Fibroblast of villous mesenchyme (primary cell): ENCODE data around the gene SYNPO. TPM values are rescaled to one million over a fixed set of nuclear protein-coding genes. Genes with fewer than 3 reads are reported as not detected.

Experiments
- DNase-seq: peaks from one replicate; pipeline ENCODE4 v3.0.0-alpha.2; 2010; ENCODE audit warnings: low read depth
- H3K4me3 ChIP-seq: 2 replicates; pipeline ENCODE4 v1.5.1; 2011; ENCODE audit warnings: low read depth, mild to moderate bottlenecking, low read length
- total RNA-seq: library from RNA; depleted of rRNA; stranded (reverse); fragments of >200 nt; gene quantifications from 2 replicates; pipeline ENCODE4 v1.2.3, GENCODE V29; 2012
- TF ChIP-seq, protein P1 (sequence below): IDR thresholded peaks from 2 replicates; pipeline ENCODE4 v1.5.1; 2012; ENCODE audit warnings: low read depth, mild to moderate bottlenecking, low read length; ENCODE audit not compliant: insufficient read depth

SYNPO gene
- total RNA-seq, 1 donor, result 7.3 TPM

DNA sequence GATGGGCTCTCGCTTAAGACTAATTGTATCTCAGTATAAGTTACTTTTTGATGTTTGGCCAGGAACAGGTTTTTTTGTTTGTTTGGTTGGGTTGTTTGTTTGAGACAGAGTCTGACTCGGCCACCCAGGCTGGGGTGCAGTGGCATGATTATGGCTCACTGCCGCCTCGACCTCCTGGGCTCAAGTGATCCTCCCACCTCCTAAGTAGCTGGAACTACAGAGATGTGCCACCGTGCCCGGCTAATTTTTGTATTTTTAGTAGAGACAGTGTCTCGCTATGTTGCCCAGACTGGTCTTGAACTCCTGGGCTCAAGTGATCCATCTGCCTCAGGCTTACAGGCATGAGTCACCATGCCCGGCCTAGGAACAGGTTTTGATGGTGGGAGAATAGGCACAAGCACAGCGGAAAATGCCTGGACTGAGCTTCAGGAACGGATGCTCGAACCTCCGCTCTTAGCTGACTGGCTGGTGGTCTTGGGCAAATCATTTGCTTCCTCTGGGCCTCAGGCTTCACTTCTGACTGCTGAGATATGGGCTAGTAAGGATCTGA lies 11.4 kb upstream of the SYNPO start:
- no peak for DNase-seq
- TF ChIP-seq, protein P1, sequence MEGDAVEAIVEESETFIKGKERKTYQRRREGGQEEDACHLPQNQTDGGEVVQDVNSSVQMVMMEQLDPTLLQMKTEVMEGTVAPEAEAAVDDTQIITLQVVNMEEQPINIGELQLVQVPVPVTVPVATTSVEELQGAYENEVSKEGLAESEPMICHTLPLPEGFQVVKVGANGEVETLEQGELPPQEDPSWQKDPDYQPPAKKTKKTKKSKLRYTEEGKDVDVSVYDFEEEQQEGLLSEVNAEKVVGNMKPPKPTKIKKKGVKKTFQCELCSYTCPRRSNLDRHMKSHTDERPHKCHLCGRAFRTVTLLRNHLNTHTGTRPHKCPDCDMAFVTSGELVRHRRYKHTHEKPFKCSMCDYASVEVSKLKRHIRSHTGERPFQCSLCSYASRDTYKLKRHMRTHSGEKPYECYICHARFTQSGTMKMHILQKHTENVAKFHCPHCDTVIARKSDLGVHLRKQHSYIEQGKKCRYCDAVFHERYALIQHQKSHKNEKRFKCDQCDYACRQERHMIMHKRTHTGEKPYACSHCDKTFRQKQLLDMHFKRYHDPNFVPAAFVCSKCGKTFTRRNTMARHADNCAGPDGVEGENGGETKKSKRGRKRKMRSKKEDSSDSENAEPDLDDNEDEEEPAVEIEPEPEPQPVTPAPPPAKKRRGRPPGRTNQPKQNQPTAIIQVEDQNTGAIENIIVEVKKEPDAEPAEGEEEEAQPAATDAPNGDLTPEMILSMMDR, result no peak
- no peak overlapping the region for H3K4me3 ChIP-seq

DNA sequence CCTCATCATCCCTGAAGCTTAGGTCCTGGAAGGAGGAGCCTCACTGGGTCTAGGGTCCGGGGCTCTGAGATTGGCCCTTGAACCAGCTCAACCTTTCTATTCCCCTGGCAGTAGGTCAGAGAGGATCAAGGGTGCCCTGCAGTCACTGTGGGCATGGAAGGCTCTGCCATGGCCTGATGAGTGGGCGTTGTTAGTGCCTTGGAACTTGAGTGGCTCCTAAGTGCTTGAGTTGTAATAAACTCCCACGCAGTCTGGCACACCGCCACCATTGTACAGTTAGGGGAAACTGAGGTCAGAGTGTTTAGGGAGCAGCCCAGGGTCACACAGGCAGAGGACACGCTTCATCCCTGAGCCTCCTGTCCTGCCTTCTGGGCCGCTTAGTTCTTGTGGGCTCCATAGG lies 10.4 kb upstream of the SYNPO start:
- TF ChIP-seq, protein P1, result no peak
- no peak overlapping the region for H3K4me3 ChIP-seq
- DNase-seq, result no peak

DNA sequence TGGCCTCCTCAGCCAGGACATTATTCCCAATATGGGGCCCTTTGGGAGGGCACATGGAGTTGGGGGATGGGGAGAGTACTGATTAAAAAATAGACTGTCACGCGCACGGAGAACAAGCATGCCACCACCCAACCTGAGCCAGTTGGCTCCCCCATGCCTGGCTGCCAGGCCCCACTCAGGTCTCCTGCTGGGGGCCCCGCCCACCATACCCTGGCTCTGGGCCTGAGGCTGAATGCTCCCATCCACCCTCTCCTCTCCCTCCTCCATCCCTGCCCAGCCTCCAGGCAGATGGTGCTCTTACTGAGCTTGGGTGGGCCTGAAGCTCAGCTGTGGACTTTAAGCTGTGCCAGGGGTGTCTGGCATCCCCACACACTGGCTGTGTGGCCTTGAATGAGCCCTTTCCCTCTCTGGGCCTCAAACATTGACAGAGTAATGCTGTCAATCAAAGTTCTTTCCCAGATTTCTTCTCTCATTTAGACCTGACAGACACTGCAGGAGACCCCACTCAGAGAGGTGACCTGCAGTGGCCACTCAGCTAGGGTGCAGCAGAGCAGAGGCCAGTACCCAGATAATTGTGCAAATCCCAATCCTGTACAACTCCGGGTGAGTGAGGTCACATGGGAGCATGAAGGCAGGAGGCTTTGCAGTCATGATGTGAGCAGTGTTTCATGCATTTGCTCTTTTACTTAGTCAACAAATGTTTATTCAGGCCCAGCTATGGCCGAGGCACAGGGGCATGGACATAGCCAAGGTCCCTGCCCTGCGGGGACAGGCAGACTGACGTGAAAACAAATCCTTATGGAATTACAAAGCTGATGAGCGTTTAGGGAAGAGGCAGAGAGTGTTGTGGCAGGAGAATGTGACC lies 9.8 kb upstream of the SYNPO start:
- DNase-seq, result no peak
- TF ChIP-seq, protein P1, result no peak
- H3K4me3 ChIP-seq, result no peak overlapping the region

DNA sequence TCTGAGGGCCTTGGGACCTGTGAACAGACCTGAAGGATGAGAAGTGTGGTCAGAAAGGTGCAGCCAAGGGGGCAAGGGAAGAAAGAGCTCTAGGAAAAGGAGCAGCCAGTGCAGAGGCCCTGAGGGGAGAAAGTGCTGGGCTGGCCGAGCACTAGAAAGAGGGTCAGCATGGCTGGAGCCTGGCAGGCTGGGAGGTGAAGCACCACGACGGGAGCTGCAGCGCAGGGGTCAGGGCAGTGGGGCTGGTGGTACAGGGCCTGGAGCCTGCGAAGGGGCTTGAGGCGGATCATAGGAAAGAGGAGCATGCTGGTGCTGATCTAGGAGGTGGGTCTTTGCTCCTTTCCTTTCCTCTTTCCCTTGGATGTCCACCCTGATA lies 9.1 kb upstream of the SYNPO start:
- H3K4me3 ChIP-seq, result no peak overlapping the region
- DNase-seq, result no peak
- TF ChIP-seq, protein P1, result no peak

DNA sequence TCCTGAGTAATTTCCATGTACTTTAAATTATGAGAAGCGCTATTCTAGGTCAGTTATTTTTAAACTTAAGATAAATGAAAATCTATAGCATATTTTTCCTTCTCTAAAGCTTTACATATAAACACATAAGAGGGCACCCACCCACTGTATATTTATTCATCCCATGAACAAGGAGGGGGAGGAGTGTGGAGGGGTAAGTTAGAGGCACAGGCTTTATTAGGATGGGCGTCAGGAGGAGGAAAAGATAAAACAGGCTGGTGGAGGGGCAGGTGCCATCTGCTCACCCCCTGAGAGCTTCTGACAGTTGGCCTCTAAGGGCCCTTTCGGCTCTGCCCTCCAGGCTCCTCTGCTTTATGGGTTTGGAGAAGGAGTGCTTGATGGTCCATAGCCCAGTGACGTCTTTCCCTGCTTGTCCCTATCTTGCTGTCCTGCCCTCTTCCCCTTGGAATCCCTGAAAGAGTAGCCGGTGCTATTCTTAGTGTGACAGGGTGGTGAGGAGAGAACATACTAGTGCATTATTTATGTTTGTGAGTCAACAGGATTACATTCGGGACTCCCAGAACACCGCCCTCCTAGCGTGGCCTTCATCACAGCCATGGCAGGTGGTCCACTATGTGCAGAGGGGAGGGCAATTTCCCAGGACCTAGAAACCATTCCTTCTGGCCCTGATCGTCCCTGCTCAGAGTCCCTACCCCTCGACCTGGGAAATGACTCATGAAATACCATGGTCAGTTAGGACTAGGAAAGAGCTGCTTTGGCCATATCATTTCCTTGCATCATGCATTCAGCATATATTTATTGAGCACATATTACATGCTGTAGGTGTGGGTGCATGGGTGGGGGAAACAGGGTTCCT lies 7.9 kb upstream of the SYNPO start:
- peak; percentile 80 for DNase-seq
- TF ChIP-seq, protein P1, result no peak
- no peak overlapping the region for H3K4me3 ChIP-seq

DNA sequence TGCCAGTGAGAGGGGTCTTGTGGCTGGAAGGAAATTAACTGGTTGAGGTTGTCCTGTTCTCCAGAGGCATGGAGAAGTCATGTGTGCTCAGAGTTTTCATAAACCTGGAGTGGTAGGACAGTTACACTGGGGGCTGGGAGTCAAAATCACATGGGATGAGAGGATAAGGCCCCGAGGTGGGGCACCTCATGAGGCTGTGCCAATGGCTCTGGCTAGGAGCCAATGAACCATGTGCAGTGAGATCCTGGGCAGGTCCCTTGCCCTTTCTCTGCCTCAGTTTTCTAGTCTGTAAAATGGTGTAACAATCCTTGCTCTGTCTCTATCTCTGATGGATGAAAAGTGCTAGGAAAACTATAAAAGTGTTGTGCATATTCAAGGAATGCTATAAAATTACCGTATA lies 7.0 kb upstream of the SYNPO start:
- no peak for DNase-seq
- H3K4me3 ChIP-seq, result no peak overlapping the region
- TF ChIP-seq, protein P1, result no peak
